Epithelial cell of proximal tubule (primary cell): ENCODE measurements around the gene OR1M1. TPM values are rescaled to one million over a fixed set of nuclear protein-coding genes. Genes with fewer than 3 reads are reported as not detected.
"Not testable (repeated sequence)": the region's sequence is repeated elsewhere in the genome, so short reads cannot be mapped to it uniquely, and the experiment has no call there.

Source experiments
- DNase-seq: peaks from one replicate; pipeline ENCODE4 v3.0.0-alpha.2; 2011; ENCODE audit warnings: low read depth
- H3K4me3 ChIP-seq: 2 replicates; pipeline ENCODE4 v1.5.1; 2011; ENCODE audit warnings: low read depth, mild to moderate bottlenecking, low read length
- CTCF ChIP-seq: conservative IDR thresholded peaks from 2 replicates; pipeline ENCODE4 v1.5.1; 2012; ENCODE audit warnings: low read depth, mild to moderate bottlenecking, low read length
- total RNA-seq: library from RNA; depleted of rRNA; stranded (reverse); fragments of >200 nt; gene quantifications from 2 replicates; pipeline ENCODE4 v1.2.3, GENCODE V29; 2015

The OR1M1 gene
- total RNA-seq, 1 donor from 2014 or later: not detected

- H3K4me3 ChIP-seq: no peak overlapping the region
- no peak for TF ChIP-seq CTCF
- no peak for DNase-seq
These were observed 42.4 kb upstream of the OR1M1 start for GRCh38 chr19:9044449-9044848.

GRCh38 chr19:9046694-9047093 is 40.2 kb upstream of the OR1M1 start:
- no peak overlapping the region for H3K4me3 ChIP-seq
- DNase-seq: no peak
- no peak for TF ChIP-seq CTCF

GRCh38 chr19:9052894-9053293 is 34.0 kb upstream of the OR1M1 start:
- no peak for TF ChIP-seq CTCF
- H3K4me3 ChIP-seq: no peak overlapping the region
- no peak for DNase-seq

GRCh38 chr19:9053674-9054073 is 33.2 kb upstream of the OR1M1 start:
- H3K4me3 ChIP-seq, DNase-seq: not testable (repeated sequence)

- TF ChIP-seq CTCF: no peak
- no peak overlapping the region for H3K4me3 ChIP-seq
- no peak for DNase-seq
These were observed 32.7 kb upstream of the OR1M1 start for GRCh38 chr19:9054207-9054606.

GRCh38 chr19:9054765-9055164 is 32.1 kb upstream of the OR1M1 start:
- DNase-seq: no peak
- TF ChIP-seq CTCF: no peak
- H3K4me3 ChIP-seq: no peak overlapping the region

GRCh38 chr19:9056131-9056530 is 30.7 kb upstream of the OR1M1 start:
- not testable (repeated sequence) for DNase-seq, H3K4me3 ChIP-seq

GRCh38 chr19:9057505-9058258 is 29.2 kb upstream of the OR1M1 start:
- no peak for TF ChIP-seq CTCF
- no peak for DNase-seq
- H3K4me3 ChIP-seq: no peak overlapping the region
